ENCODE results near the gene SLCO1B3. TPM values are rescaled to one million over a fixed set of nuclear protein-coding genes. Genes with fewer than 3 reads are reported as not detected.
A peak's percentile ranks its signal among the peaks of the same experiment; 100 is the strongest.

SLCO1B3 gene
- total RNA-seq, 1 experiment from 2014 or later, result not detected

- intact Hi-C loops (cut with micrococcal nuclease), result no loop called here
- no TSS peak for BruUV-seq (replicated peaks)
Observed at GRCh38 chr12:20917269-20917668, 106.8 kb downstream of the SLCO1B3 start.

GRCh38 chr12:20917819-20918218 is 107.3 kb downstream of the SLCO1B3 start:
- no peaks in the 10 kb centered on the region for H3K4me1 Mint-ChIP-seq (ENCODE audit: insufficient read depth, unreplicated experiment)
- no peak overlapping the region for H3K4me3 Mint-ChIP-seq (ENCODE audit: unreplicated experiment)
- DNase-seq (ENCODE audit: unreplicated experiment), result no peak
- no peaks in the 10 kb centered on the region for H3K27me3 Mint-ChIP-seq (ENCODE audit: insufficient read depth, unreplicated experiment)
- intact Hi-C loops (cut with micrococcal nuclease), result no loop called here
- H3K36me3 Mint-ChIP-seq (ENCODE audit: insufficient read depth, unreplicated experiment), result no peaks in the 10 kb centered on the region
- CTCF ChIA-PET, result no interaction called here
- no TSS peak for BruUV-seq (replicated peaks)
- no peak overlapping the region for H3K27ac Mint-ChIP-seq (ENCODE audit: low read depth, unreplicated experiment)
- H3K9me3 Mint-ChIP-seq (ENCODE audit: unreplicated experiment), result peaks cover 33% of the 10 kb centered on the region
- no peak for TF ChIP-seq CTCF (IDR thresholded peaks at IDR 0.05; ENCODE audit: unreplicated experiment)
- POLR2A ChIA-PET, result no interaction called here

More at GRCh38 chr12:20917269-20917668, 106.8 kb downstream of the SLCO1B3 start:
- ChIA-PET POLR2A (no interaction called here), CTCF (interaction anchor here (0.6 kb wide), 1 partner anchor 28 kb away, joined by 3 read pairs; no protein-coding TSS in a partner anchor)
- Mint-ChIP-seq H3K27ac (ENCODE audit: low read depth, unreplicated experiment) (no peak overlapping the region), H3K27me3 (ENCODE audit: insufficient read depth, unreplicated experiment) (no peaks in the 10 kb centered on the region), H3K36me3 (ENCODE audit: insufficient read depth, unreplicated experiment) (no peaks in the 10 kb centered on the region), H3K4me1 (ENCODE audit: insufficient read depth, unreplicated experiment) (no peaks in the 10 kb centered on the region), H3K4me3 (ENCODE audit: unreplicated experiment) (no peak overlapping the region), H3K9me3 (ENCODE audit: unreplicated experiment) (peaks cover 28% of the 10 kb centered on the region)
- no peak for DNase-seq (ENCODE audit: unreplicated experiment)
- TF ChIP-seq CTCF (IDR thresholded peaks at IDR 0.05; ENCODE audit: unreplicated experiment), result no peak

- Mint-ChIP-seq H3K9me3 (ENCODE audit: unreplicated experiment) (peaks cover 27% of the 10 kb centered on the region), H3K27ac (ENCODE audit: low read depth, unreplicated experiment) (no peak overlapping the region), H3K27me3 (ENCODE audit: insufficient read depth, unreplicated experiment) (no peaks in the 10 kb centered on the region), H3K4me1 (ENCODE audit: insufficient read depth, unreplicated experiment) (no peaks in the 10 kb centered on the region), H3K4me3 (ENCODE audit: unreplicated experiment) (no peak overlapping the region), H3K36me3 (ENCODE audit: insufficient read depth, unreplicated experiment) (no peaks in the 10 kb centered on the region)
- TF ChIP-seq CTCF (IDR thresholded peaks at IDR 0.05; ENCODE audit: unreplicated experiment), result no peak
- intact Hi-C loops (cut with micrococcal nuclease), result no loop called here
- BruUV-seq (replicated peaks), result no TSS peak
- POLR2A ChIA-PET, result no interaction called here
- no peak for DNase-seq (ENCODE audit: unreplicated experiment)
- CTCF ChIA-PET, result no interaction called here
Observed at GRCh38 chr12:20931894-20932293, 121.4 kb downstream of the SLCO1B3 start.

- Mint-ChIP-seq H3K9me3 (ENCODE audit: unreplicated experiment) (no peaks in the 10 kb centered on the region), H3K27me3 (ENCODE audit: insufficient read depth, unreplicated experiment) (no peaks in the 10 kb centered on the region), H3K4me1 (ENCODE audit: insufficient read depth, unreplicated experiment) (no peaks in the 10 kb centered on the region), H3K4me3 (ENCODE audit: unreplicated experiment) (no peak overlapping the region), H3K27ac (ENCODE audit: low read depth, unreplicated experiment) (no peak overlapping the region), H3K36me3 (ENCODE audit: insufficient read depth, unreplicated experiment) (no peaks in the 10 kb centered on the region)
- intact Hi-C loops (cut with micrococcal nuclease), result loop anchor here (2.0 kb wide), 1 partner anchor 224 kb away; no protein-coding TSS in a partner anchor
- ChIA-PET CTCF (interaction anchor here (0.6 to 1.4 kb wide), 5 partner anchors 10 to 106 kb away, joined by 3 to 5 read pairs (median 4); no protein-coding TSS in a partner anchor), POLR2A (no interaction called here)
- DNase-seq (ENCODE audit: unreplicated experiment), result peak; percentile 45
- peak; percentile 28 for TF ChIP-seq CTCF (IDR thresholded peaks at IDR 0.05; ENCODE audit: unreplicated experiment)
- BruUV-seq (replicated peaks), result no TSS peak
Observed at GRCh38 chr12:20946732-20947131, 136.2 kb downstream of the SLCO1B3 start.

Data from MCF 10A (cell line).